Stimulated activated CD4-positive, alpha-beta T cell treated with anti-CD3 and anti-CD28 coated beads, TNF-alpha, amount 100 ng/mL, for 1 hour (primary cell): ENCODE data around the gene SLC39A6.

Experiments used
- DNase-seq, 3 donors: peaks; one replicate each; pipeline ENCODE4 v3.0.0-alpha.2; 2020; ENCODE audit warnings: low read depth in 3 of 3, low spot score in 1 of 3

The SLC39A6 gene

DNA sequence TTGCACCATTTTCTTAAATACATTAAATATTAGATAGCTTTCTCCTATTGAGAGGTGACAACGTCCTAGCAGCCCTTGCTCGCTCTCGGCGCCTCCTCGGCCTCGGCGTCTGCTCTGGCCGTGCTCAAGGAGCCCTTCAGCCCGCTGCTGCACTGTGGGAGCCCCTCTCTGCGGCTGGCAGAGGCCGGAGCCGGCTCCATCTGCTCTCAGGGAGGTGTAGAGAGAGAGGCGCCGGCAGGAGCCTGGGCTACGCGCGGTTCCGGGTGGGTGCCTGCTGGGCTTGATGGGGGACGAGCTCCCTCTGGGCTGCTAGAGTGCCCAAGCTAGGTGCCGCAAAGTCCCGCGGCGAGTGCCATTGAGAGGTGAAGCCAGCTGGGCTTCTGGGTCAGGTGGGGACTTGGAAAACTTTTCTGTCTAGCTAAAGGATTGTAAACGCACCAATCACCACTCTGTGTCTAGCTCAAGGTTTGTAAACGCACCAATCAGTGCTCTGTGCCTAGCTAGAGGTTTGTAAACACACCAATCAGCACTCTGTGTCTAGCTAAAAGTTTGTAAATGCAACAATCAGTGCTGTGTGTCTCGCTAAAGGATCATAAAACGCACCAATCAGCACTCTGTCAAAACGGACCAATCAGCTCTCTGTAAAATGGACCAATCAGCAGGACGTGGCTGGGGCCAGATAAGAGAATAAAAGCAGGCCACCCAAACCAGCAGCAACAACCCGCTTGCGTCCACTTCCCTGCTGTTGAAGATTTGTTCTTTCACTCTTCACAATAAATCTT lies 64.9 kb downstream of the SLC39A6 start:
- no peak for DNase-seq

DNA sequence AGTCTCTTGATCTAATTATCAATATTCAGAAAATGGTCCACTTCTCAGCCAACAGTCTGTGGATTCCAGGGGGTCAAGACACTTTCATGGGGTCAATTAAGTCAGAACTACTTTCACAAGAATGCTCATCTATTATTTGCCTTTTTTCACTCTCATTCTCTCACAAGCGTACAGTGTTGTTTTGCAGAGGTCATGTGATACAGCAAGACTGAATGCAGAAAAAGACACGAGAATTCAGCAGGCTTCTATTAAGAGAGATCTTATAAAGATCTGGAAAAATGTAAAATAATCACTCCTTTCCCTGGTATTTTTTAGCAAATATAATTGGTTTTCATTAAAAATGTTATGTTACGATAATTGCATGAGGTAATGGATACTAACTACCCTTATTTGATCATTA lies 70.5 kb downstream of the SLC39A6 start:
- no peak for DNase-seq
